KOPT-K1 (cell line): Measurements from ENCODE around the gene TGM3.

Source experiments
- H3K27ac ChIP-seq: fragments of 200-600 bp; sonication (generic); 2 replicates; pipeline ENCODE4 v1.5.1; 2016; ENCODE audit warnings: antibody characterized with exemption, mild to moderate bottlenecking, low read depth, low read length; ENCODE audit not compliant: poor library complexity, severe bottlenecking
- H3K36me3 ChIP-seq: fragments of 200-600 bp; sonication (generic); 2 replicates; pipeline ENCODE4 v1.5.1; 2017; ENCODE audit warnings: antibody characterized with exemption, mild to moderate bottlenecking, low read length, moderate library complexity; ENCODE audit not compliant: insufficient read depth
- H3K9me3 ChIP-seq: fragments of 200-600 bp; sonication (generic); 2 replicates; pipeline ENCODE4 v1.5.1; 2017; ENCODE audit warnings: antibody characterized with exemption, low read length, mild to moderate bottlenecking; ENCODE audit not compliant: insufficient read depth, poor library complexity, severe bottlenecking

TGM3 gene

DNA sequence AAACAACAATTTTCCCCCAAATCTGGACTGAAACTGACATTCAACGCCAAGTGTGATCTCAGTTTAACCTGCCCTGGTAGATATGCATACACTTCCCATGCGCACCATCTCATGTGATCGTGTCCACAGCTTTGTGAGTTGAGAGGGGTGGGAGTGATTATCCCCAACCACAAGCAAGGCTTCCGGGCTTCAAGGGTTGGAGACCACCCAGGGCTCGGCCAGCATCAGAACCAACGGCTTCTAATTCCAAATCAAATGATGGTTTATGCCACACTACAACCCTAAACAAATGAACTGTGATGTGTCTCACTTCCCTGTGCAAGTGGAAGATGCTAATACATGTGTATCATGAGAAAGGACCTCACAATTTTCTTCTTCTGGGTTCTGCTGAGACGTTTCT, 515 bp upstream of the TGM3 start:
- no peak overlapping the region for H3K27ac ChIP-seq
- H3K36me3 ChIP-seq, result no peaks in the 10 kb centered on the region
- H3K9me3 ChIP-seq, result no peaks in the 10 kb centered on the region

DNA sequence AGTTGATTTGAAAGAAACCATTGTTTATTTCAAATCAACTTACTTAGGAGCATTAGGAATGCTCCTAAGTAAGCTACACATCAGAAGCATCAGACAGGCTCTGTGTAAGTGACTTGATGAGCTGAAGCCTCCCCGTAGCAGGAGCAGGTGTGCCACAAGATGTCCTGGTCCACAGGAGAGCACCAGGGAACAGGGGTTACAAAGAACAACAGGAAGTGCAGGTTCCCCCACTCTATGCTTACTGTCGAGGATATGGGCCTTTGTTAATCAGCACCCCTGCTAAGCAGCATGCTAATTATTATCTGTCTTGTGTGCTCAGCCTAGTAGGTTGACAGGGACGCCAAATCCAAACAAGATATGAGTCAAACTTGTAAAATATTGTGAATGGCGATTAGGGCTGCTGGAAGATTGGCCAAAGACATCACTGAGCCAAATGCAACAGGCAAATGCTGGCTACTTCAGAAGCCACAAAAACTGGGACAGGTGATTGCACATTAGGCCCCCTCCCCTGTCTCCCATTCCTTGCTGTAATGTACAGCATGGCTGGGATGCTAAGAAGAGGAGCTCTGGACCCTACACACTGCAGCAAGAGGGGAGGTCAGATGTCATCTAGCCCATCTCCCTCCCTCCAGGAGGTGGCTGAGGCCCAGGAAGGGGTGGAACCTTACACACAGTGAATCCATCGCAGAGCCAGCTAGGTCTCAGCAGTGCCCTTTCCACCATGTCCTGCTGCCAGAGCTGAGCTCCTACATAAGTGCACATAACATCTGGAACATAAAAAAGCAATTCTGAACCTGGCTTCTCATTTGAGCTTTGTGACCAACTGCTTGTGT, 939 bp downstream of the TGM3 start:
- H3K27ac ChIP-seq, result no peak overlapping the region
- no peaks in the 10 kb centered on the region for H3K9me3 ChIP-seq
- no peaks in the 10 kb centered on the region for H3K36me3 ChIP-seq

DNA sequence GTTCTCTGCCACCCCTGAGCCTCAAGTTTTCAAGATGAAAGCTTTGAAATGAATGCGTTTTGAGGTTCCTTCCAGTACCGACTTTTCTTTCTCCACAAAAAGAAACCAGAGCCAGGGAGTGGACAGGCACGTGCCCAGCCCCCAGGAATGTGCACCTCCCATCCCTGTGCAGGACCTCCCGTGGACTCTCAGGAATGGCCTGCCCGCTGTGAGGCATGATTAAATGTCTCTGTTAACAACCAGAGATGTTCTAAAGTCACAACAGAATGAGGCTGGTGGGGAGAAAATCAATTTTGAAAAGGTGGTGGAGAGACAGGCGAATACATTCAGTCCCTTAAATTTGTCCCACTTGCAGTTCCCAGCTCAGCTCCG, 1.5 kb downstream of the TGM3 start:
- Histone ChIP-seq H3K27ac (no peak overlapping the region), H3K9me3 (no peaks in the 10 kb centered on the region), H3K36me3 (no peaks in the 10 kb centered on the region)

DNA sequence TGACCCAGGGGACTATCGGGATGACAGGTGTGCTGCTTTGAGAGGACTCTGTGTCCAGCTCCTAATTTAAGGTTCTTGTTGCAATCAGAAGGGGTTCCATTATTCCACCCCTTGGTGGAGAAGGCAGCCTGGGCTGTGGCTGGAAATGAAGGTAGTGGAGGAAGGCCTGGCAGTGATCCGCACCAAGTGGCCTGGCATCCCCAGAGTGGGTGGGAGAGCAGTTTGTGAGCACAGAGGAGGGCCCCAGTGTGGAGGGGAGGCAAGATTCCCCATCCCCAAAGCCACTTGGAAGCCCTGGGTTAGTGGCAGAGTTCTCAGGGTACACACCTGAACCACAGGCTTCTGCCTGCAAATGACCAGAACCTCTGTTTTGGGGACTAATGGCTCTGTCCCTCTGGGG, 2.3 kb downstream of the TGM3 start:
- Histone ChIP-seq H3K36me3 (no peaks in the 10 kb centered on the region), H3K9me3 (no peaks in the 10 kb centered on the region), H3K27ac (no peak overlapping the region)

DNA sequence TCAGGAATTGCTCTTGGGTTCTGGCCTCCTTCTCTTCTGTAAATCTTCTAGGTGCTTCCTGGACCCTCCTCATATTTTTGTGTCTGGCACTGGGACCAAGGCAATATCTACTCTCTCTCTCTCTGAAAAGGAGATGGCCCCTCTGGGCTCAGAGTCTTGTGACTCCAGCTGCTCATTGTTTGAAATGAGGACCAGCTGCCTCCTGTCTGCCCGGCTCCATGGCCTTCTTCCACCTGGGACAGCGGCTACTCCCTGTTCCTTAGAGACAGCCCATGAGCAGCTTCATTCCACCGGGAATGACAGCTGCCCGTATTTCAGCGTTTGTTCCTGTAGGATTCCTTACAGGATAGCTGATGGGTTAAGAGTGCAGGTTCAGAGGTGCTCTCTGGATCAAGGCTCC, 2.9 kb downstream of the TGM3 start:
- H3K27ac ChIP-seq, result no peak overlapping the region
- H3K36me3 ChIP-seq, result no peaks in the 10 kb centered on the region
- H3K9me3 ChIP-seq, result no peaks in the 10 kb centered on the region

DNA sequence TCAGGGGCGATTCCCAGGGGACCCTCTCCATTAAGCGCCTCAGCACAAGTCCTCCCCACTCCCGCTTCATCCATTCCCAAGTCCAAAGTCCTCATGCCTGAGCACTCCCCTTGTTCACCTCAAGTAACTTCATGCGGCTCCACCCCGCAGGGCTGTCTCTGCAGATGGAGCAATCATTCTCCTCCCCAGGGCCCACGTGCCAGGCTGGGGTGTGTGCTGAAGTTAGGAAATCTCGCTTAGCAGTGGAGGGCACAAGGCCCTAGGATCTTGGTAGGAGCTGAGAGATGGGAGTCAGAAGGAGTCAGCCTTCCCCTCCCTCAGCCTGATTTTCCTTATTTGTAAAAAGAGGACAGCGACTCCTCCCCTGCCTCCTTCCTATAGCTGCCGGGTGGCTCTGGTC, 3.5 kb downstream of the TGM3 start:
- no peak overlapping the region for H3K27ac ChIP-seq
- no peaks in the 10 kb centered on the region for H3K9me3 ChIP-seq
- H3K36me3 ChIP-seq, result no peaks in the 10 kb centered on the region

DNA sequence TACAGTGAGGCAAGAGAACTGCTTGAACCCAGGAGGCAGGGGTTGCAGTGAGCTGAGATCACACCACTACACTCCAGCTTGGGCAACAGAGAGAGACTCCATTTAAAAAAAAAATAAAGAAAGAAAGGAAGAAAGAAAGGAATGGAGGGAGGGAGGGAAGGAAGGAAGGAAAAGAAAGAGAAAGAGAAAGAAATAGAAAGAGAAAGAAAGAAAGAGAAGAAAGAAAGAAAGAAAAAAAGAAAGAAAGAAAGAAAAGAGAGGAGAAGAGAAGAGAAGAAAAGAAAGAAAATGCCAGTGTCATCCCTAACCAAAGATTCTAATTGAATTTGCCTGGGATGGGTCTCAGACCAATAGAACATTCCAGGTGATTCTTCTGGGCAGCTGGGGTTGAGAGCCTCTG, 4.2 kb downstream of the TGM3 start:
- Histone ChIP-seq H3K9me3 (no peaks in the 10 kb centered on the region), H3K36me3 (no peaks in the 10 kb centered on the region), H3K27ac (no peak overlapping the region)

DNA sequence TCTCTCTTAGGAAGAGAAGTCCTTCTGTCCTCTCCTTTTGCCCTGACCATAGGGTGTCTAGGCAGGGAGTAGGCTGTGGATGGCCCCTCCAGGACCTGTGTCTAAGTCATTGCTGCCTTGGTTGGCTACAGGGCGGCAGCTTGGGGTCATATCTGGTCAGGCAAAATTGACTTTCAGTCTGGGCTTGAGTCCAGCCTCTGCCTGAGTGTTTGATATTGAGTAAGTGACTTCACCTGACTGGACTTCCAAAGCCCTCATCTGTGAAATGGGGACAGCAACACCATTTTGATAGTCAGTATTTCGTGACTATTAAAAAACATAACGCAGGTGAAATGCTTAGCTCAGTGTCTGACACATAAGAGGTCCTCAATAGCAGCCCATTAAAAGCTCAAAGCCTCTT, 4.6 kb downstream of the TGM3 start:
- Histone ChIP-seq H3K9me3 (no peaks in the 10 kb centered on the region), H3K36me3 (no peaks in the 10 kb centered on the region), H3K27ac (no peak overlapping the region)

DNA sequence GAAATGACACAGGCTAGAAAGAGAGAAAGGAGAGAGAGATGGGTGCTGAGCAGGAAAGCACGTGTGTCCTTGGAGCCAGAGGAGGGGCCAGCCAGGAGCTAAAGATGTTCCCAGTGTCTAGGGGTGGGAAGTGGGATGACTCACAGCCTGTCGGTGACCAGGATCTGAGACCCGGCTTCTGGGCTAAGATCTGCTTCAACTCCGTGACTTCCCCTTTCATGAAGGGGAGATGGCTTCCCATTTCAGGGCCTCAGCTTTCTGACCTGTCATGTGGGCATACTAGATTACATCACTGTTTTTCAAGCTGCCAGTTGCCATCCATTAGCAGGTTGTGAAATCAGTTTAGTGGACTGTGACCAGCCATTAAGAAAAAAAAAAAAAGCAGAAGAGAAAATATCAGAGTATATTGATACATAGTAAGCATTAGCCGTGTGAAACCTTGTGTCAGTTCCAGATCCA, 5.4 kb downstream of the TGM3 start:
- H3K36me3 ChIP-seq, result no peaks in the 10 kb centered on the region
- H3K9me3 ChIP-seq, result no peaks in the 10 kb centered on the region
- no peak overlapping the region for H3K27ac ChIP-seq

DNA sequence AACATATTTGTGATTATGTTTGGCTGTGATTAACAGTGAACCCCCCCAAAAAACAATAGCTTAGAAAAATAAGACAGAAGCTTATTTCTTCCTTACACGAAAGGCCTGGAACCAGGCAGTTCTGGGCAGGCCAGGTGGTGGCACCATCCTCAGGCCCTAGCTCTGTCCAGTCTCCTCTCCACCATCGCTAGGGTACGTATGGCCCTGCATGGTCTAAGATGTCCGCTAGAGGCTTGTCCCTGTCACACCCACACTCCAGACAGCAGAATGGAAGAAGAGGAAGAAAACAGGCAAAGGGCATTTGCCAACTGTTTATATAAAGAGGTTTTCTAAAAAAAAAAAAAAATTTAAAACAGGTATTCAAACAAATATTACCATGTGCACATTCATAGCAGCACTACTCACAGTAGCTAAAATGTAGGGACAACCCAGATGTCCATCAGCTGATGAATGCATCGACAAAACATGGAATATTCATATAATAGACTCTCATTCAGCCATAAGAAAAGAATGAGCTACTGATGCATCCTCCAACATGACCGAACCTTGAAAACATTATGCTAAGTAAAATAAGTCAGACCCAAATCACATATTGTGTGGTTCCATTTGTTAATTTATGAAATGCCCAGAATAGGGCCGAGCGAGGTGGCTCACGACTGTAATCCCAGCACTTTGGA, 6.7 kb downstream of the TGM3 start:
- Histone ChIP-seq H3K9me3 (no peaks in the 10 kb centered on the region), H3K27ac (no peak overlapping the region)

DNA sequence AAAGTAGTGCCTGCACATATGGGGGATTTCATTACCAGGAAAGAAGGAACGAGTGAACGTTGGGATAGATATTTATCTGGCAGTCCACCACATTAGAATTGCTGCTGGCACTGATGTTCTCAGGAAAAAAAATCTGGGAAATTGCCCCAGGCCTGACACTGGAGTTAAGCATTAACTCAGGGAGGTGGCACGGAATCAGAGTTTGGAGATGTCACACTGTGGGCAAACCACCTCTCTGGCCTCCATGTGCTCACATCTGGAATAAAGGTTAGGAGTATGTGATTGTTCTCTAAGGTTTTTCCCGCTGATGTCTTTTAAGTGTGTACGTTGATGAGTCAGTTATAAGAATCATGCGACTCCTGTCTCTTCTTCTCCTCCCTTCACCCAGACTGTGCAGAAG, 7.9 kb downstream of the TGM3 start:
- Histone ChIP-seq H3K27ac (no peak overlapping the region), H3K36me3 (no peaks in the 10 kb centered on the region), H3K9me3 (no peaks in the 10 kb centered on the region)

More for the DNA sequence above, 6.7 kb downstream of the TGM3 start:
- H3K36me3 ChIP-seq, result no peaks in the 10 kb centered on the region

DNA sequence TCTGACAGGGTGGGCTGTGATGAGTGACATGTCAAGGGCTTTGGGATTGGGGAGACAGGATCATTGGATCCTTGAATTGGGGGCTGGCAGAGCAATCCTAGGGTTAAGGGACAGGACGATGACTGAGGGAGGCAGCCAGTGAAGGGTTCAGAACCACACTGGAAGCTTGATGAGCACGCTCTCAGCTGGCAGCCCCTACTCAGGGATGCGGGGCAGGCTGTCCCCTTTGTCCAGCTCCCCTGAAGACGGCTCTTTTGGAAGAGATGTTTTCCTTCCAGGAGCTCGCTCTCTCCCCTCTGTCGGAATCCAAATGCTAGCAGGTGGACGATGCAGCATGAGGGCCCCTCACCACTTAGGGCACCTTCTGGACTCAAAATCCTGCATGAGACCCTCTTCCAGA, 8.4 kb downstream of the TGM3 start:
- Histone ChIP-seq H3K27ac (no peak overlapping the region), H3K9me3 (no peaks in the 10 kb centered on the region), H3K36me3 (no peaks in the 10 kb centered on the region)

DNA sequence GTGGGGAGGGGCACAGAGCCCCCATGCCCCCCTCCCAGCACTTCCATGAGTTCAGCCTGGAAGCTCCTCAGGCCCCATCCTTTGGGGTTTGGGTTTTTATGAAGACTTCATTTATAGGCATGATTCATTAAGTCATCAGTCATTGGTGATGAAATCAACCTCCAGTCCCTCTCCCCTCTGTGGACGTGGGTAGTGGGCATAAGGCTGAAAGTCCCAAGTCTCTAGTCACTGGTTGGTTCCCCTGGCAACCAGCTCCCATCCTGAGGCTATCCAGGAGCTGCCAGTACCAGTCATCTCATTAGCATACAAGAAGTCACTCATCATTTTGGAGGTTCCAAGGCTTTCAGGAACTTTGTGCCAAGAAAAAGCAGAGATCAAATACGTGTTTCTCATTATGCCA, 9.2 kb downstream of the TGM3 start:
- H3K27ac ChIP-seq, result no peak overlapping the region
- H3K9me3 ChIP-seq, result no peaks in the 10 kb centered on the region
- H3K36me3 ChIP-seq, result no peaks in the 10 kb centered on the region

DNA sequence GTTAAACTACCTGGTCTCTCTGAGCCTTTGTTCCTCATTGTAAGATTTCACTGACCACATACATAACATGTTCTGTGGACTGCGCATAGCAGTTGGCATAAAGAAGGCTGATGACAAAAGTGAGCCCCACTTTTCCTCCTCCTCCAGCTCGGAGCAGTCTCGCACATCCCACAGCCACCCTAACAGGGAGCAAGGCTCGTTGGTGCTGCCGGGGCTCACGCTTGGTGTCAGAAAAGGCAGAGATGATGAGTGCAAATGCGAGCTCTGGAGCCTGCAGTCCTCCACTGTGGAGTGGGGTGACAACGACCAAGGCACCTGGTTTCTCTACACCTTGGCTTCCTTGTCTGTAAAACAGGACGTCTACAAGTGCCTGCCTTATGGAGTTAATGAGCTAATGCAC, 9.7 kb downstream of the TGM3 start:
- Histone ChIP-seq H3K36me3 (no peaks in the 10 kb centered on the region), H3K9me3 (no peaks in the 10 kb centered on the region), H3K27ac (no peak overlapping the region)

DNA sequence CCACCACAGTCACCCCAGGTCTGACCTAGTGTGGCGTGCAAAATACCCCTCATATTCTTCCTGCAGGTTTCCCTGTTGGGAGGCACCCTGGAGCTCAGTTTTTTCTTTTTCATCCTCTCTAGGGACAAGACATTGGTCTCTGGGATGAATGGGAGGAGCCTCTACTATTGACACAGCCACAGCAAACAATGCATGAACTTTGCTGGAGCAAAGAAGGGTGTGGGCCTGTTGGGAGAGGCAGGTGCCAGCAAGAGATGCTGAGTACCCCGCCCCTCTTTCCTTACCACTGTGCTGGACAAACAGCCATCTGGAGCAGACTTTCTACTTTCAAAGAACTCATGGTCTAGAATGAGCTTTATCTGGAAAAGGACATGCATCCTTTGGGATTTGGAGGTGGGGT, 10.1 kb downstream of the TGM3 start:
- Histone ChIP-seq H3K36me3 (no peaks in the 10 kb centered on the region), H3K9me3 (no peaks in the 10 kb centered on the region), H3K27ac (no peak overlapping the region)

DNA sequence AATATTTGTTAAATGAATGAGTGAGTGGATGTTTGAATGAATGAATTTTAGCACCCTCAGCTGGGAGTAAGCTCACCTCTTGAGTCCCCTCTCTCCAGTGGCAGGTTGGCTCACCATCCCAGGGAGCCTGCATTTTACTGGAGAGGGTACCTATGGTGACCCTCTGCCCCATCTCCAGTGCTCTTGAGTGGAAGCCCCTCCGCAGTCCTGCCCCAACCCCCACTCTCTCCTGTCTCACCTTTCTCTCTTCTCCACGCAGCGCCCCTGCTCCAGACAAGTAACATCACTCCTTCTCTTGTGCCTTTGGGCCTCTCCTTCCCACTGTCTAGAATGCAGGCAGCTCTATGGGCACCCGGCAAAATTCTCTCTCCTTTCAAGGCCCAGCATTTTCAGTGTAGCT, 11.3 kb downstream of the TGM3 start:
- no peaks in the 10 kb centered on the region for H3K9me3 ChIP-seq
- H3K36me3 ChIP-seq, result no peaks in the 10 kb centered on the region
- no peak overlapping the region for H3K27ac ChIP-seq
